H1 (cell line): ENCODE measurements around the gene LSG1. TPM values are rescaled to one million over a fixed set of nuclear protein-coding genes. Genes with fewer than 3 reads are reported as not detected.

ENCODE experiments used
- CTCF ChIA-PET: fragments of 300-600 bp; sonication (Branson Sonifier 250); formaldehyde crosslinking; loops from one replicate; lab custom pipeline; 2021; ENCODE audit not compliant: partially characterized antibody; lab: Charles Lee
- POLR2A ChIA-PET: fragments of 300-600 bp; sonication (Branson Sonifier 250); formaldehyde crosslinking; loops from one replicate; lab custom pipeline; 2021; ENCODE audit warnings: inconsistent platforms; ENCODE audit not compliant: partially characterized antibody; lab: Charles Lee
- DNase-seq, 2 experiments: peaks; one replicate each; pipeline versions ENCODE4 v3.0.0 to v3.0.0-alpha.2; 2010 to 2022; ENCODE audit warnings: low spot score in 2 of 2, low read depth in 1 of 2, mixed read lengths in 1 of 2
- FAIRE-seq: peaks from 2 replicates; lab custom pipeline; 2011; peaks lifted over from hg19 to GRCh38; lab: Jason Lieb, UNC
- H2AFZ ChIP-seq: 2 replicates; pipeline ENCODE4 v1.8.1; 2012; ENCODE audit warnings: low read length, inconsistent platforms
- H2AK5ac ChIP-seq: 2 replicates; pipeline ENCODE4 v1.6.1; 2013; ENCODE audit warnings: low read depth, low read length
- H2BK120ac ChIP-seq: replicated peaks from 2 replicates; pipeline ENCODE3; 2013; ENCODE audit warnings: low read depth, low read length, inconsistent platforms
- H2BK12ac ChIP-seq: 2 replicates; pipeline ENCODE4 v1.6.1; 2013; ENCODE audit warnings: low read depth, low read length
- H2BK15ac ChIP-seq: 2 replicates; pipeline ENCODE4 v1.6.1; 2013; ENCODE audit warnings: low read length
- H2BK20ac ChIP-seq: 2 replicates; pipeline ENCODE4 v1.6.1; 2013; ENCODE audit warnings: low read length
- H2BK5ac ChIP-seq: 2 replicates; pipeline ENCODE4 v1.6.1; 2013; ENCODE audit warnings: low read depth, low read length
- H3K14ac ChIP-seq: 2 replicates; pipeline ENCODE4 v1.6.1; 2013; ENCODE audit warnings: inconsistent platforms; ENCODE audit not compliant: insufficient read length
- H3K18ac ChIP-seq: 2 replicates; pipeline ENCODE4 v1.6.1; 2013; ENCODE audit warnings: low read length; ENCODE audit errors: extremely low read depth
- H3K23ac ChIP-seq: 2 replicates; pipeline ENCODE4 v1.6.1; 2013; ENCODE audit warnings: inconsistent platforms; ENCODE audit not compliant: insufficient read length
- H3K23me2 ChIP-seq: 2 replicates; pipeline ENCODE4 v1.6.1; 2013; ENCODE audit warnings: low read depth, low read length
- H3K27ac ChIP-seq: 2 replicates; pipeline ENCODE4 v1.6.1; 2011; ENCODE audit warnings: low read depth, low read length, inconsistent platforms
- H3K27me3 ChIP-seq, 4 experiments: replicated peaks in 1 of 4; 1 replicate in 1 of 4; 2 replicates in 3 of 4; pipeline versions ENCODE4 v1.6.1 to v1.8.1; 2011 to 2013; ENCODE audit warnings: low read length in 3 of 4, mild to moderate bottlenecking in 3 of 4, inconsistent platforms in 2 of 4, mixed read lengths in 2 of 4, moderate library complexity in 1 of 4; ENCODE audit not compliant: control insufficient read depth in 3 of 4, insufficient read depth in 3 of 4; ENCODE audit errors: extremely low read depth in 1 of 4
- H3K36me3 ChIP-seq, 4 experiments: 2 replicates each; pipeline versions ENCODE4 v1.6.1 to v1.8.1; 2011 to 2013; ENCODE audit warnings: mild to moderate bottlenecking in 4 of 4, low read length in 3 of 4, moderate library complexity in 2 of 4, control low read depth in 1 of 4, inconsistent platforms in 1 of 4; ENCODE audit not compliant: insufficient read depth in 4 of 4, control insufficient read depth in 2 of 4
- H3K4ac ChIP-seq: replicated peaks from 2 replicates; pipeline ENCODE3; 2013; ENCODE audit warnings: low read length, low read depth, mixed read lengths, inconsistent platforms; ENCODE audit not compliant: insufficient read length
- H3K4me1 ChIP-seq, 4 experiments: replicated peaks in 1 of 4; 1 replicate in 1 of 4; 2 replicates in 3 of 4; pipeline versions ENCODE4 v1.6.1 to v1.8.1; 2011 to 2013; ENCODE audit warnings: low read length in 3 of 4, inconsistent platforms in 2 of 4, mixed read lengths in 1 of 4; ENCODE audit not compliant: insufficient read depth in 4 of 4, control insufficient read depth in 3 of 4
- H3K4me2 ChIP-seq, 2 experiments: 2 replicates each; pipeline versions ENCODE4 v1.6.1 to v1.8.1; 2011 to 2013; ENCODE audit warnings: low read depth in 2 of 2, low read length in 2 of 2, control low read depth in 1 of 2, inconsistent platforms in 1 of 2, mild to moderate bottlenecking in 1 of 2; ENCODE audit not compliant: insufficient read depth in 1 of 2
- H3K4me3 ChIP-seq, 4 experiments: fragments of 200-600, 300-600 bp in 1 of 4; sonication (generic), shearing (Covaris generic), sonication (Bioruptor Twin) in 1 of 4; 2 replicates each; pipeline versions ENCODE4 v1.5.1 to v1.8.1; 2011 to 2016; ENCODE audit warnings: low read length in 4 of 4, low read depth in 3 of 4, control low read depth in 2 of 4, inconsistent platforms in 2 of 4, mild to moderate bottlenecking in 2 of 4, mixed read lengths in 1 of 4, moderate library complexity in 1 of 4; ENCODE audit not compliant: insufficient read depth in 2 of 4; ENCODE audit errors: extremely low read depth in 1 of 4
- H3K56ac ChIP-seq: replicated peaks from 2 replicates; pipeline ENCODE3; 2013; ENCODE audit warnings: low read depth, mild to moderate bottlenecking, mixed read lengths, low read length, inconsistent platforms; ENCODE audit not compliant: insufficient read length
- H3K79me1 ChIP-seq: 2 replicates; pipeline ENCODE4 v1.6.1; 2013; ENCODE audit warnings: low read depth, low read length, control low read depth
- H3K79me2 ChIP-seq, 2 experiments: 2 replicates each; pipeline versions ENCODE4 v1.6.1 to v1.8.1; 2012 to 2013; ENCODE audit warnings: low read length in 2 of 2, mild to moderate bottlenecking in 2 of 2, inconsistent platforms in 1 of 2; ENCODE audit not compliant: insufficient read depth in 2 of 2, control insufficient read depth in 1 of 2
- H3K9ac ChIP-seq, 4 experiments: replicated peaks in 1 of 4; 1 replicate in 1 of 4; 2 replicates in 3 of 4; pipeline versions ENCODE4 v1.6.1 to v1.8.1; 2011 to 2013; ENCODE audit warnings: low read depth in 3 of 4, low read length in 3 of 4, control low read depth in 2 of 4, mild to moderate bottlenecking in 2 of 4, moderate library complexity in 2 of 4, inconsistent platforms in 1 of 4; ENCODE audit errors: extremely low read depth in 1 of 4
- H3K9me3 ChIP-seq, 2 experiments: 2 replicates each; pipeline versions ENCODE4 v1.6.1 to v1.8.1; 2012 to 2013; ENCODE audit warnings: mild to moderate bottlenecking in 2 of 2, moderate library complexity in 2 of 2, control low read depth in 1 of 2, inconsistent platforms in 1 of 2, low read depth in 1 of 2, low read length in 1 of 2, mixed read lengths in 1 of 2; ENCODE audit not compliant: insufficient read depth in 2 of 2
- H4K20me1 ChIP-seq, 2 experiments: replicated peaks in 1 of 2; 2 replicates each; pipeline versions ENCODE3 to v1.8.1; 2011 to 2013; ENCODE audit warnings: inconsistent platforms in 2 of 2, low read length in 2 of 2, mild to moderate bottlenecking in 1 of 2; ENCODE audit not compliant: insufficient read depth in 2 of 2, control insufficient read depth in 1 of 2
- H4K5ac ChIP-seq: 2 replicates; pipeline ENCODE4 v1.6.1; 2013; ENCODE audit warnings: low read length, low read depth, mixed read lengths, inconsistent platforms; ENCODE audit not compliant: insufficient read length
- H4K8ac ChIP-seq: 2 replicates; pipeline ENCODE4 v1.8.0; 2013; ENCODE audit warnings: mild to moderate bottlenecking, moderate library complexity, low read length, inconsistent platforms; ENCODE audit not compliant: insufficient read depth; ENCODE audit errors: extremely low read depth
- H4K91ac ChIP-seq: replicated peaks from 2 replicates; pipeline ENCODE3; 2013; ENCODE audit warnings: low read length, mixed read lengths, inconsistent platforms; ENCODE audit not compliant: insufficient read length
- CEBPB ChIP-seq: IDR thresholded peaks from 2 replicates; pipeline ENCODE4 v1.6.1; 2012; ENCODE audit warnings: low read depth, low read length
- EZH2 ChIP-seq: fragments of 200-600 bp; sonication (generic); IDR thresholded peaks from 2 replicates; pipeline ENCODE4 v1.7.1; 2012; ENCODE audit warnings: low read depth, mild to moderate bottlenecking, moderate library complexity, low read length, inconsistent platforms; ENCODE audit not compliant: severe bottlenecking
- GTF2F1 ChIP-seq: IDR thresholded peaks from 2 replicates; pipeline ENCODE4 v1.6.1; 2012; ENCODE audit warnings: low read depth, low read length, improper control_type of control experiment, borderline replicate concordance
- JUN ChIP-seq: IDR thresholded peaks from 2 replicates; pipeline ENCODE4 v1.6.1; 2011; ENCODE audit warnings: low read depth, mild to moderate bottlenecking, improper control_type of control experiment, low read length
- KDM5A ChIP-seq: fragments of 200-600 bp; IDR thresholded peaks from 2 replicates; pipeline ENCODE4 v1.7.1; 2012; ENCODE audit warnings: mild to moderate bottlenecking, low read length, inconsistent platforms, mixed read lengths
- POLR2A ChIP-seq, 2 experiments: IDR thresholded peaks; 1 replicate in 1 of 2; 2 replicates in 1 of 2; pipeline ENCODE4 v1.6.1; 2011; ENCODE audit warnings: low read depth in 2 of 2, low read length in 2 of 2, mild to moderate bottlenecking in 2 of 2; ENCODE audit errors: control extremely low read depth in 1 of 2
- POLR2AphosphoS5 ChIP-seq: IDR thresholded peaks from 2 replicates; pipeline ENCODE4 v1.6.1; 2011; ENCODE audit warnings: low read depth, low read length
- SAP30 ChIP-seq: fragments of 300-600 bp; sonication (generic); IDR thresholded peaks from 2 replicates; pipeline ENCODE4 v1.7.1; 2012; ENCODE audit warnings: low read length, moderate library complexity, mild to moderate bottlenecking, inconsistent platforms; ENCODE audit not compliant: insufficient read depth, insufficient replicate concordance
- ZNF274 ChIP-seq: IDR thresholded peaks from 2 replicates; pipeline ENCODE4 v1.7.0; 2012; ENCODE audit warnings: low read length, borderline replicate concordance; ENCODE audit errors: extremely low read depth
- WGBS, 2 experiments: shearing (Covaris generic) in 1 of 2; methylation state at CpG; one replicate each; pipeline versions ENCODE4 v1.1.6 to v1.1.7; 2013 to 2015; ENCODE audit warnings: low lambda C conversion rate in 2 of 2, mixed read lengths in 2 of 2, inconsistent platforms in 1 of 2, low coverage in 1 of 2, missing lambda C conversion rate in 1 of 2; ENCODE audit not compliant: insufficient replicate concordance in 2 of 2, insufficient coverage in 1 of 2, insufficient read length in 1 of 2; ENCODE audit errors: extremely low coverage in 1 of 2, missing lambda C conversion rate in 1 of 2; 5-methylcytosine and 5-hydroxymethylcytosine counted together
- polyA plus RNA-seq, 7 experiments: library from polyadenylated mRNA; depleted of rRNA in 3 of 7; stranded (reverse) in 5 of 7; unstranded in 2 of 7; fragments of >200 nt in 5 of 7; fragments of 200-250 nt in 2 of 7; gene quantifications; 1 replicate in 5 of 7; 2 replicates in 1 of 7; 4 replicates in 1 of 7; pipeline versions ENCODE4 v1.2.1 to v1.2.3, GENCODE V29; 2011 to 2013; ENCODE audit warnings: missing spikeins in 2 of 7, mixed read lengths in 2 of 7
- total RNA-seq: library from RNA; stranded (reverse); fragmentation: NEBNext Ultra II Directional; extraction: Animal tissue kit (Norgen Biotek cat#: 25700); gene quantifications from 2 replicates; pipeline ENCODE4 v1.2.1, GENCODE V29; 2021
- TF ChIP-seq, protein P1 (sequence below): IDR thresholded peaks from 2 replicates; pipeline ENCODE4 v1.6.1; 2012; ENCODE audit warnings: inconsistent platforms
- TF ChIP-seq, protein P2 (sequence below): IDR thresholded peaks from 2 replicates; pipeline ENCODE4 v1.6.1; 2011; ENCODE audit warnings: low read depth, mild to moderate bottlenecking, low read length; ENCODE audit not compliant: insufficient read depth

LSG1 gene
- total and polyA plus RNA-seq, 2 of the 8 experiments (the other 6 are each of a cell fraction or from before 2014, with no cell fraction given), result 23.7 to 47.6 TPM

DNA sequence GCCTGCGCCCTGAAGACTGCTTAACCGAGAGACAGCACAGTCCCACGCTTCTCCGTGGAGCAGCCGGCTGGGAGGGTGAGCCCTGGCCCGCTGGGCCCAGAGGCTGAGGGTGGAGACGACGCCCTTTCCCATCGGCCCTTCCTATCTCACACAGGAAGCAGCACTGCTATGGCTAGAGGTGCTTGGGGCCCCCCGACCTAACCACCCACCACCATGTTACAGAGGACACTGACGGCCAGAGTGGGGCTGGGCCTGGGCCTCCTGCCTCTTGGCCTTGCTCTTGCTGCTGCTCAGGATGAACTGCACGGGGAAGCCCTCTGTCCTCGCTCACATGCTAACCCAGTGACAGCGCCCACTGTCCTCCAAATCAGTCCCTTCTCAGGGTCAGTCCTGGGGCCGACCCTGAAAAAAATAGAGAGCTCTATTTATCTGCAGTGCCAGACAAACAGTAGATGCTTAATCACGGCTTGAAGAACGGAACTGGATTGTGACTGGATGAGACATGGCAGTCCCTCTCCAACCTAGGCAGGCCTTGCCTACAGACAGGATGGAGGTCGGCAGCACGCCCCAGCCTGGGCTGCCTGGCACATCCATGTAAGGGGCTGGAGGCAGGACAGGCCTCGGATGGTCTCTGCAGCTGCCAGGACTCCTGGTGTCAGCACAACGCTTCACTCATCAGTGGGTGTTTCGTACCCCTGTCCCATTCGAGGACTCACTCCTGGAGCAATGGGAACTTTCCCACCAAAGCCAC is 53.0 kb downstream of the LSG1 start:
- DNase-seq, result no peak
- Histone ChIP-seq H2BK120ac (no peak overlapping the region), H3K4me3 (no peak overlapping the region), H3K9ac (no peak overlapping the region), H2BK20ac (no peak overlapping the region), H3K36me3 (peaks cover 0 to 3% (median 0%) of the 10 kb centered on the region in 4 experiments; a peak in 1 of 8 replicates), H3K9me3 (no peaks in the 10 kb centered on the region), H3K4me2 (no peak overlapping the region), H3K79me1 (no peaks in the 10 kb centered on the region; the same call in 1 of the 2 replicates), H2AK5ac (no peak overlapping the region), H3K18ac (no peak overlapping the region), H4K8ac (no peak overlapping the region; the same call in 1 of the 2 replicates), H2BK5ac (no peak overlapping the region), H3K23ac (no peak overlapping the region), H3K27me3 (no peaks in the 10 kb centered on the region), H3K56ac (no peak overlapping the region), H2BK12ac (no peak overlapping the region), H3K23me2 (no peaks in the 10 kb centered on the region), H2BK15ac (no peak overlapping the region), H3K14ac (no peak overlapping the region), H3K79me2 (no peaks in the 10 kb centered on the region), H3K4me1 (no peaks in the 10 kb centered on the region; a peak in 1 of 7 replicates), H3K4ac (no peak overlapping the region), H2AFZ (no peak overlapping the region), H3K27ac (no peak overlapping the region), H4K20me1 (peaks cover 0 to 3% of the 10 kb centered on the region in 2 experiments), H4K5ac (no peak overlapping the region), H4K91ac (no peak overlapping the region)
- ChIA-PET CTCF (interaction anchor here (2.0 kb wide), 1 partner anchor 14 kb away, joined by 8 read pairs; no protein-coding TSS in a partner anchor), POLR2A (interaction anchor here (1.0 kb wide), 1 partner anchor 8 kb away, joined by 3 read pairs; no protein-coding TSS in a partner anchor)
- FAIRE-seq, result no peak
- WGBS, 2 experiments, result 83% methylated on average over 23 of the region's 23 CpGs; no CpG with 5 or more reads in 1 of the 2 experiments
- TF ChIP-seq, protein P1, sequence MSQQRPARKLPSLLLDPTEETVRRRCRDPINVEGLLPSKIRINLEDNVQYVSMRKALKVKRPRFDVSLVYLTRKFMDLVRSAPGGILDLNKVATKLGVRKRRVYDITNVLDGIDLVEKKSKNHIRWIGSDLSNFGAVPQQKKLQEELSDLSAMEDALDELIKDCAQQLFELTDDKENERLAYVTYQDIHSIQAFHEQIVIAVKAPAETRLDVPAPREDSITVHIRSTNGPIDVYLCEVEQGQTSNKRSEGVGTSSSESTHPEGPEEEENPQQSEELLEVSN, result no peak
- no peak for TF ChIP-seq POLR2A (IDR thresholded peaks at IDR 0.05; ENCODE audit: control extremely low read depth in 1 of 2, low read depth in 2 of 2, low read length in 2 of 2)
- TF ChIP-seq CEBPB, result no peak
- no peak for TF ChIP-seq SAP30
- no peak for TF ChIP-seq GTF2F1
- no peak for TF ChIP-seq EZH2
- TF ChIP-seq KDM5A, result no peak
- no peak for TF ChIP-seq ZNF274
- TF ChIP-seq, protein P2, sequence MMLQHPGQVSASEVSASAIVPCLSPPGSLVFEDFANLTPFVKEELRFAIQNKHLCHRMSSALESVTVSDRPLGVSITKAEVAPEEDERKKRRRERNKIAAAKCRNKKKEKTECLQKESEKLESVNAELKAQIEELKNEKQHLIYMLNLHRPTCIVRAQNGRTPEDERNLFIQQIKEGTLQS, result no peak
- TF ChIP-seq JUN, result no peak
- TF ChIP-seq POLR2AphosphoS5, result no peak
